ENCODE measurements around the gene DOCK1. TPM values are rescaled to one million over a fixed set of nuclear protein-coding genes. Genes with fewer than 3 reads are reported as not detected.
A peak's percentile ranks its signal among the peaks of the same experiment; 100 is the strongest.
"Not testable (repeated sequence)": the region's sequence is repeated elsewhere in the genome, so short reads cannot be mapped to it uniquely, and the experiment has no call there.

The DOCK1 gene
- total RNA-seq, 1 donor from 2014 or later = 81.5 TPM

DNA sequence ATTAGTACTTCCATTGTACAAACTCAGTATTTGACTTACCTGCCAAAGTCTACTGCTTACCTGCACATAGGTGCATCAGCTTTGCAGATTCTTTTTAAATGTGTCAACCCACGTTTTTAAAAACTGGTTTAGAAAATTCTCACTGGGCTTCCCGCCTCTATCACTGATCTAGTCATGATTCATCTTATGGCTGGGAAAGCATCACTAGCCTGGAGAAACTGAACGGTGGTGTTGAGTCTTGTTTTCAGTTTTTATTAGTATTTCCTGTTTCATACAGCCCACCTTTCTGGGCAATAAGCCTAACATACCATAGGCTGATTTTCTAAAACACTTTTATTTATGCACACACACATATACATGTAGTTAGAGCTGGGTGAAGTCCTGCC lies 19.7 kb downstream of the DOCK1 start:
- DNase-seq (ENCODE audit: low read depth in 2 of 2) = peak in 1 of 2 donors; percentile 16

DNA sequence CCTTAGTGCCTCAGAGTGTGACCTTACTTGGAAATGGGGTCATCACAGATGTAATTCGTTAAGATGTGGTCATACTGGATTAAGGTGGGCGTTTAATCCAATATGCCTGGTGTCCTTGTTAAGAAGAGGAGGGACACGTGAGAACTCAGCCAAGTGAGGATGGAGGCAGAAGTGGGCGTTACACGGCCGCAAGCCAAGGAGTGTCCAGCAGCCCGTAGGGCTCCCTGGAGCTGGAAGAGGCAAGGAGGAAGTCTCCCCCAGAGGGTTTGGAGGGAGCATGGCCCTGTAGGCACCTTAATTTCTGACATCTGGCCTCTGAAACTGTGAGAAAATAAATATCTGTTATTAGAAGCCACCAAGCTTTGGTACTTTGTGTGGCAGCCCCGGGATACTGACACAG lies 21.3 kb downstream of the DOCK1 start:
- DNase-seq (ENCODE audit: low read depth in 2 of 2) = no peak

DNA sequence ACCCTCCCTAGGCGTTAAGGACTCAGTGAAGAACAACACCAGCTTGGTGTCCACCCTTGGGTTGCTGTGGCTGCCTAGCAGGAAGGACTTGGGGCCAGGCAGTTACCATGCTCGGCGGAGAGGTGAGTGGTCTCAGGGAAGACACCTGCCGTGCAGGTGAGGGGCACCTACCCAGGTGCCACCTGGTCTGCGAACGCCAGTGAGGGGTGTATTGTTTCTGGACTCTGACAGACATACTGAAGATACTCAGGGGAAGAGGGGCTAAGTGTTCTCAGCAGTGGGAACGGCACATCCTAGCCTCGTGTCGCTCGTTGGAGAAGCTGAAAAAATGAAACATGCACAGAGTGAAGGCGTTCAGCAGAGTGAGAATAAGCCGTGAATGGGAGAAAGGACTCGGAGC lies 22.6 kb downstream of the DOCK1 start:
- no peak for DNase-seq (ENCODE audit: low read depth in 2 of 2)

DNA sequence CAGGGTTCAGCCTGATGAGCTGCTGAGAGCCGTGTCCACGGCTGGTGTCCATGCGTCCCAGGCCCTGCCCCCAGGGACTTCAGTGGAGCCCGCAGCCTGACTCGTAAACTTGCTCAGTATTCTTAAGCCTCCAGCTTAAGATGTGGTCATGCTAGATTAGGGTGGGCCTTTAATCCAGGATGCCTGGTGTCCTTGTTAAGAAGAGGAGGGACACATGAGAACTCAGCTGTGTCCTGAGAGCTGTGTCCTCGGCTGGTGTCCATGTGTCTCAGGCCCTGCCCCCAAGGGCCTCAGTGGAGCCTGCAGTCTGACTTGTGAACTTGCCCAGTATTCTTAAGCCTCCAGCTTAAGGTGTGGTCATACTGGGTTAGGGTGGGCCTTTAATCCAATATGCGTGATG lies 23.0 kb downstream of the DOCK1 start:
- DNase-seq (ENCODE audit: low read depth in 2 of 2) = no peak

DNA sequence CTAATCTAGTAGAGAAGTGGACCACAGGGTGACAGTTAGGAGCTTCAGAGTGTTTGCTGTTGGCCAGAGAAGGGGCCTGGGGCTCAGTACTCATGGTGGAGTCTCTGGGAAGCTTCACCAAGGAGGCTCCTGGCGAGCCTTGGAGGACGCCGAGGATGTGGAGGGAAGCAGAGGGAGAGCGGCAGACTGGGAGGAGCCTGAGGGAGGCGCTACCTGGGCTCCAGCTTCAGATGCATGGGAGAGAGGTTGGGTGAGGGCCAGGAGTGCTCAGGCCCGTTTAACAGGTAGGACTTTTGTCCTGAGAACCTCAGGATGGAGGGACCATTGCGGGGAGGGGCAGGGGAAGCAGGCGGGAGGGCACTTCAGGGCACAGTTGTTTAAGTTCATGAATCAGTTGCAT lies 24.2 kb downstream of the DOCK1 start:
- no peak for DNase-seq (ENCODE audit: low read depth in 2 of 2)

DNA sequence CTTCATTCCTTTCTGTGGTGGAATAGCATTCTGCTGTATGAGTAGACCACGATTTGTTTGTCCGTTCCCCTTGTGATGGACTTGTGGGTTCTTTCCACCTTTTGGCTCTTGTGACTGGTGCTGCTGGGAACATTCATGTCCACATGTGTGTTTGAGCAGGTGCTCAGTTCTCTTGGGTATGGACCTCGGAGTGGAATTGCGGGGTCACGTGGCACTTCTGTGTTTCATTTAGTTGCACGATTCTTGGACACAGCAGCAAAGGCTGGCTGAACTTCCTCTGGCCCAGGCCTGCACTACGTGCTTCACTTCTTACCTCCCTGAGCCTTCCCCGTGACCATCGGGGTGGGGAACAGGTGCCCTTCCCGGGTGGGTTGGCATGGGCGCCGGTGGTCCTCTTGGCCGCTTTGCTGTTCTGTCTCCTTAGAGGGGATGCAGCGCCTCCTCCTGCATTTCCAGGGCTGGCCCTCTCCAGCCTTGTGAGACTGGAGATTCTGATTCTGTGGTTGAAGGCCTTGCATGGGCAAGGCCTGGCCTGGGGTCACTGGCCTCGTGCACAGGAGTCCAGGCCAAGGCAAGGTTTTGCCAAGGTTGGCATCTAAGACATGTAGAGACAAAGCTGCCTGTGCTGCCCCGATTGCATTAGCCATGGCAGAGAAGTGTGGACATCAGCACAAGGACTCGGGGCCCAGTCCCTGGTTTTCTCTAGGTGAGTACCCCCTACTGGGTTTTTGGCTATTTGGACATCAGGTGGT lies 25.1 kb downstream of the DOCK1 start:
- DNase-seq (ENCODE audit: low read depth in 2 of 2) = no peak

DNA sequence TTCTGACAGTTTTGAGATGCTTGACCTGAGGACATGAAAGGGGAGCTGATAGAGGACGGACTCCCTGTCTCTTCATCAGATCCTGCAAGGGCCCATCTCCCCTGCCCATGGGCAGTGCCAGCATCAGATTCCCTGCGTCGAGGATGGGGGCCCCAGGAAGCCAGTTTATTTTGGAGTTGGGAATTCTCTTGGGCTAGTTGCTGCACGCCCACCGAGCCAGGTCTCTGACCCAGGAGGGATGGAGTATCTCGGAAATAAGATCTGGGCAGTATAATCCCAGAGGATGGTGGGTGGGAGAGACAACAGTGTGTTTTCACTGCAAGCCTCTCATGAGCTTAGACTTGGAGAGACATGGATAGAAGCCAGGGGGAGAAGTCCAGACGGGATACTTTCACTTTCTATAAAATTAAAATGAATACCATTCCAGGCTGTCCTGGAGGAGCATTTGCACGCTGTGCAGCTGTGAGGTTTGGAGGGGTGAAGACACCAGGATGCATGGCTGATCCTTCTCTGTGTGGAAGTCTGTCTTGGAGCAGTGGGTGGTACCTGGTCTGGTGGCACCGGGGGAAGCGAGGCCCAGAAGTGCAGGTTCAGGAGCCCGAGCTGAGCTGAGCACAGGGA lies 25.8 kb downstream of the DOCK1 start:
- peak; percentile 52 for DNase-seq (ENCODE audit: low read depth in 2 of 2)

DNA sequence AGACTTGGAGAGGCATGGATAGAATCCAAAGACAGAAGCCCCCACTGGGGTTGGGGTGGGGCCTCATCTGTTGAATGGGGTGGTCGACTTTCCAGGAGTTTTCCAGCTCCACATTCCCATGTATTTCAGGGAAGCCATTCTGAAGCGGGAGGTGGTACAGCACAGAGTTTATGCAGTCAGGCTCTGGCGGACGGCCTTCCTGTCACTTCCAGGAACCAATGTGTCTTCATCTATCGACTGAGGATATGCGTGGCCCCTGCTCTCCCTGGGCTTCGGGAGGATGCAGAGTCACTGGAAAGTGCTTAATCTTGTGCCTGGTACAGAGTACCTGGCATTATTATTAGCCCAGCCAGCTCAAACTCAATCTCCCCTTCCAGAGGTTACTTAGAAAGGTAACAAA lies 26.3 kb downstream of the DOCK1 start:
- peak; percentile 14 to 39 for DNase-seq (ENCODE audit: low read depth in 2 of 2)

DNA sequence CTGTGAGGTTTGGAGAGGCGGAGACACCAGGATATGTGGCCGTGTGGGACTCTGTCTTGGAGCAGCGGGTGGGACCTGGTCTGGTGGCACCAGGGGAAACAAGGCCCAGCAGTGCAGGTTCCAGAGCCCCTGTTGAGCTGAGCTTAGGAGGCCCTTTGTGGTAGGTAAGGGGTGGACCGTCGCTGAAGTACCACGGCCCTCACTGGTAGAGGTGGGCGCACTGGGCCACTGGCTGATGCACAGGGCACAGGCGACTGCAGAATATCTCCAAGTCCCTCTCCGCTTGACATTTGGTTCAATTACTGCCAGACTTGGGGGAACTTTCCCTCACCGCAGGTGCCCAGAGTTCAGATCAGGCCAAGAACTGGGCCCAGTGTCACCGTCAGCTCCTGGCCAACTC lies 27.3 kb downstream of the DOCK1 start:
- no peak for DNase-seq (ENCODE audit: low read depth in 2 of 2)

DNA sequence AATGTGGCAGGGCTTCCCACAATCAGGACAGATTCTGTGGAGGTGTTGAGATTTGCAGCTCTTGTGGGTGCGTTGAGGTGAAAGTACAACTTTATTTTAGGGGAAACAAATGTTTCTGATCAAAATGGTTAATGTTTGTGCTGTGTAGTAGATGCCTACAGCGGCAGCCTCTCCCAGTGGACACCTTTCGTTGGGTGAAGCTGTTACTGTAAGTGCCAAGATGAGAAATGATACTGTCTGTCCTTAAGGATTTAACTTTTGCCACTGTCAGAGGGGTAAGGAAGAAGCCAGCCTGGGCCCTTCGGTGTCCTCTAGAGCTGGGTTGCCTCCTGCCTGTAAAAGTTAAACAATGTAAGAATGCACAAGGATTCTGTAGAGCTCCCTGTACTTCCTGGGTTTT lies 27.9 kb downstream of the DOCK1 start:
- DNase-seq (ENCODE audit: low read depth in 2 of 2) = no peak

DNA sequence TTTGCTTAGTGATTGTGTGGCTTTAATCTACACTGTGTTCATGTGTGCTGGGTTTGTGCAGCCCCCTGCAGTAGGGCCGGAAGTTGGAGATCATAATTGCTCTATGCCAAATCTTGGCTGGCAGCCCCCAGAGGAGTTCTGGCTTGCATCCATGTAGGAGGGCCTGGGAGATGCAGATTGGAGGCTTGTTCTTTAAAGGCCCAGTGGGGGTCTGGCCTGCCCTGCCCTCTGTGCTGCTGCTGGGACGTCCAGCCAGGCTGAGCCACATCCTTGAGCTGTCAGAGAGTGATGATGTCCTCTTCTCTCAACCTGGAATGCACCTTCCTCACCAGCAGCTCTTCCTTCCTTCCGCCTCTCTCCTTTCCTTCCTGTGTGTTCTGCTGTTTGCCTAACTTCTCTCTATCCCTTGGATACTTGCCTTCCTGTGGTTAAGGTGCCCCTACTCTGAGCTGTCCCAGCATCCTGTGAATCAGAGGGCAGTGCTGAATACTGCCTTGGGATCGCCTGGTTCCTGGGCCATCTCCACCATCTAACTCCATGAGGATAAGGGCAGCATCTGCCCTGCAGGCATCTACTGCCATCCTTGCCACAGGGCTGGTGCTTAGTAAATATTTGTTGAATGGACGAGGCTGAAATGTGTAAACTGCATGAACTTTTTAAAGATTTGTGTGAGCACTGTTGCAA lies 30.2 kb downstream of the DOCK1 start:
- DNase-seq (ENCODE audit: low read depth in 2 of 2) = peak in 1 of 2 donors; percentile 42

DNA sequence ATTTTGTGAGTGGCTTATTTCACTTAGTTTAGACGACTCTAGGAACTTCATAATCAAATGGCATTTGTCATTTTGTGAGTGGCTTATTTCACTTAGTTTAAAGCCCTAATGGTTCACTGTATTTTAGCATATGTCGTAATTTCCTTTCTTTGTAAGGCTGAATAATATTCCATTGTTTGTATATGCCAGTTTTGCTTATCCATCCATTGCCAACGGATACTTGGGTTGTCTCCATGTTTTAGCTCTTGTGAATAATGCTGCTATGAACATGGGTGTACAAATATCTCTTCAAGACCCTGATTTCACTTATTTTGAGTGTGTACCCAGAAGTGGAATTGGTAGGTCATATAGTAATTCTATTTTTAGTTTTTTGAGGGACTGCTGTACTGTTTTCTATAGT lies 31.8 kb downstream of the DOCK1 start:
- DNase-seq (ENCODE audit: low read depth in 2 of 2) = peak; percentile 39 to 70

DNA sequence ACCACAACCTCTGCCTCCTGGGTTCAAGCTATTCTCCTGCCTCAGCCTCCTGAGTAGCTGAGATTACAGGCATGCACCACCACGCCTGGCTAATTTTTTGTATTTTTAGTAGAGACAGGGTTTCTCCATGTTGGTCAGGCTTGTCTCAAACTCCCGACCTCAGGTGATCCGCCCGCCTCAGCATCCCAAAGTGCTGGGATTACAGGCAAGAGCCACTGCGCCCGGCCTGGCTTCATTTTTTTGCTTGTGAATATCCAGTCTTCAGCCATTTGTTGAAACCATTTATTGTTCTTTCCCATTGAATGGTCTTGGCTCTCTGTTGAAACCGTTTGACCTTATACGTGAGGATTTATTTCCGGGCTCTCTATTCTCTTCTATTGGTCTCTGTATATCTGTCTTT lies 32.9 kb downstream of the DOCK1 start:
- not testable (repeated sequence) for DNase-seq (ENCODE audit: low read depth in 2 of 2)

DNA sequence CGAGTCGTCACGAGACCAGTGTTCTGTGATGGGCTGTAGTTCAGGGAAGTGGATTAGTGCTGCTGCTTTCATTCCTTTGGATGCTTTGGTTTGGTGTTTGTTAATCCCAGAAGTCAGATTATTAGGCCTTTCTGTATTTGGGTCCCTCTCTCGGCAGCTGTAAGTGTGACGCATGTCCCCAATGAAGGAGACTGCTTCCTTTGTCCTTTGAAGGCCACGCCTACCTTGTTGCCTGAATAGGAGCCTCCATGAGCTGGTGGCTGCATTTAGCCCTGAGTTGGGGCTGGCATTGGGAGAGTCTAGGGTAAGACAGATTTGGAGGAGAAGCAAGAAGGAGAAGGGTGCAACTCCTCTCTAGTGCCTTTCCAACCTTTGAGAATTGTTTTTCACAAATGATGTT lies 34.5 kb downstream of the DOCK1 start:
- no peak for DNase-seq (ENCODE audit: low read depth in 2 of 2)

DNA sequence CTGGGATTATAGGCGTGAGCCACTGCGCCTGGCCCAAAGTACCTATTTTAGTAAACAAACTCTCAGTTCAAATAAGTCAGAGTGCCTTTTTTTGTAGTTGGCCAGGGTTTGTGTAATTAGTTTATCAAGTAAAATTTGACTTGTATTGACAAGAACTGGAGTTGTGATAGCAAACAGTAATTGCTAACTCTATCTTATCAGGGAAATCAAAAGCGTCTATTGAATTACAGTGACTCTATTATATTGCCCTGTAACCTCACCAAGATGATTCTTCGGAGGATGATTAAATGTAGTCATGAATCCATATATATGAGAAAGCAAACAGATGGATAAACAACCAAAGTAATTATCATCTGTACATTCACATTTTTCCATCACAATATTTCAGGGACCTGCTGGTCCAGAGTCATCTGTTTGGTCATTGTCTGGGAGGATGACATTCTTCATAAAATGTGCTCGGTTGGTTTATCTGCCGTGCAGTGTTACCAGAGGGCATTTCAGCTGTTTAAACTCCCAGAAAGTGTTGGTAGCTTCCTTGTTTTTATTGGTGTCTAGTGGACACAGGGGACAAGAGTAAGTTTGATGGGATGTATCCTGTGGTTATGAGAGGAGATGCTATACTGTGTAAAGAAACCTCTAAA lies 35.6 kb downstream of the DOCK1 start:
- DNase-seq (ENCODE audit: low read depth in 2 of 2) = no peak

DNA sequence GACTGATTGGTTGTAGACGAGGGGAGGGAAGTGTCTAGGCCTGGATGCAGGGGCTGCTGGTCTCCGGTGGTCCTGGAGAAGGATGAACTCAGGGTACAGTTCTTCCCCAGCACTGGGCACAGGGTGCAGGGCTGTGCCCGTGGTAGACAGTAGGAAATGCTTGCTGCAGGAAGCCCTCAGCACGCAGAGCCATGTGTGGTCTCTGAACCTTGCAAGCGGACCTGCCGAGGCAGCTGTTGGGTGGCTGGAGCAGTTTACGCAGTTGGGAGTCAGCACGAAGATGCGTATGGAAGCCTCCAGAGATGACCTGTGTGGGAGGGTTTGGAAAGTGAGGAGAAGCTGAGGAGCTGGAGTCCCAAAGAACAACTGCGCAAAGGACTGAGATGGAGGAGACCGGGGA lies 39.0 kb downstream of the DOCK1 start:
- no peak for DNase-seq (ENCODE audit: low read depth in 2 of 2)

DNA sequence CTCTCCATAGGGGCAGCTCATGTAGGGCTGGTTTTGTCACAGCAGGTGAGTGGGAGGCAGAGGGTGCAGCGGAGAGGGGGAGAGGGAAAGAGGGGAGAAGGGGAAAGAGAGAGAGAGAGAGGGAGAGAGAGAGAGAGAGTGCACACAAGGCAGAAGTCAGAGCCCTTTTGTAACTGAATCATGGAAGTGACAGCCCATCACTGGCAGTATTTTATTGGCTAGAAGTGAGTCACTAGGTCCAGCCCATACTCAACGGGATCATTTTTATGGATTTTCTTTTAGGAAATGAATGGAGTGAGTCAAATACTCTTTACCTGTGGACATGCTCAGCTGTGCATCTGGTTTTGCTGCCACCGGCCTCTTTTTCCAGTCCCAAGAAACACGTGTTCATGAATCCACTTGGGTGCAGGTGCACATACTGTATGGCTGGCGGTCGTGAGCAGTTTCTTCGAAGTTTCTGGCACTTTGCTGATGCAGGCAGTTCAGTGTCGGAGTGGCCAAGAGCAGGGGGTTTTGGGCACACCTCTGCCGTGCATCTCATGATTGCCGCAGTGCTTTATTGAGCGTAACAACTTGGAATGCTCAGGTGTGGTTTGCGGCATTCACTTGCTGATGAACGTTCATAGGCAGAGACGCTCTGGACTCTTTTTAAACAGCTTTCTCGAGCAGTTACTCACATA lies 40.3 kb downstream of the DOCK1 start:
- DNase-seq (ENCODE audit: low read depth in 2 of 2) = peak in 1 of 2 donors; percentile 19

DNA sequence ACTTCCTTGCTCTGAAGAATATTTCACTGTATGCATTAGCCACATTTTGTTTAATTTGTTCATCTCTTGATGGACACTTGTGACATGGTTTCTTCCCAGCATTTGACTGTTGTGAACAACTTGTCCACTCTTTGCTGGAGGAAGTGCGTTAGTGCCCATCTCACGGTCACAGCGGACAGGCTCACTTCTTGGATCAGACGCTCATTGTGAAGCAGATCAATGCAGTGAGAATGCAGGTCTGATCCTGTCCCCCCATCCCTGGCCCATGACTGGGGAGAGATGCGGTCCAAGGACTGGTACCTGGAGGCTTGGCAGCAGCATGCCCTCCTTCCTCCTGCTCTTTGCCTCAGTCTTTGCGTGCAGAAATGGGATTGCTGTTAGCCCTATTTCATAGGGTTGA lies 41.5 kb downstream of the DOCK1 start:
- no peak for DNase-seq (ENCODE audit: low read depth in 2 of 2)

DNA sequence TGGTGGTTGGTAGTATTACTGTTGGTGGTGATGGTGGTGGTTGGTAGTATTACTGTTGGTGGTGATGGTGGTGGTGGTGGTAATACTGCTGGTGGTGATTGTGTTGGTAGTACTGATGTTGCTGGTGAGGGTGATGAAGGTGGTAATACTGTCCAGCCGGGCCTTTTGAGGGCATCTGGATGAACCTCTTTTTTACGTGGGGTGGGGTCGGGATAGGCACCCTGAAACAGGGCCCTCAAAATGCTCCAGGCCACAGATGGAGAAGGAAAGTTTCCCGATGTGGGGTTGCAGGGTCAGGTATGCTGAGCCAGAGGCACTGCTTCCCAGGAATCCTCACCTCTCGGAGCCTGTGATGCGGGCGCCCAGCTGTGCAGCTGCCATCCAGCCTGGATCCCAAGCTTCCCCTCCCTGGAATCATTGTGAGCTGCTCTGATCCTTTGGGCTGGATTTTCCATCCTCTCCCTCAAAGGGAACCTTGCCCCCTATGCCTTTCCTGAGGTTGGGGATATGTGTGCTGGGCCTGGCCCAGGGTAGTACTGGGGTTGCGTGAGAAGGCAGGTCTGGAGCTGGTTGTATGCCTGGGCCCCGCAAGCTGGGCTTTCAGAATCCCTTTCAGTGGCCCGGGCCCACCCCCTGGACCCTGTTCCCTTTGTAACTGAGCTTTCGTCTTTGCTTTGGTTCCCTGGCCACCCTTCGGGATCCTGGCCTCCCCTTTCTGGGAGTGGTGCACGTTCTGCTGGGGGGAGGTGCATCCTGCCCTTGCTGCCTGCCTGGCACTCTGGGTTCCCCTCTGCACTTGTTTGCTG lies 43.3 kb downstream of the DOCK1 start:
- no peak for DNase-seq (ENCODE audit: low read depth in 2 of 2)

DNA sequence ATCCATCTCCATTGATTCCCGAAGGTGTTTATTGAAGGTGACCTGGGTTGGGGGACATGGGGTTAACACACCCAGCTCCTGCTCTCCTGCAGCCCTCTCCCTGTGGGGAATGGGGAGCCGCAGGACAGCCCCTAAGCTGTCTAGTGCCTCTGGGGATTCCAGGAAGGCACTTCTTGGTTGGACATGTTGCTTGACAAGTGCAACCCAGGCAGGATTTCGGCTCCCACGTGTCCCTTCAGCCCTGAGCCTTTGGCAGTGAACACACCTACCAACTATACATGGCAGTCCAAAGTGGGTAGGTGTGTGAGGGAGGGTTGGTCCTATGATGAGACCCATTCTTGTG lies 43.9 kb downstream of the DOCK1 start:
- no peak for DNase-seq (ENCODE audit: low read depth in 2 of 2)

All from lung microvascular endothelial cell (primary cell).